Nephron progenitor cell (in vitro differentiated cells): ENCODE data around the gene DLL4.
"Not testable (repeated sequence)": the region's sequence is repeated elsewhere in the genome, so short reads cannot be mapped to it uniquely, and the experiment has no call there.

ENCODE experiments used
- DNase-seq: peaks from one replicate; pipeline ENCODE4 v3.0.0; 2021
- H3K27ac Mint-ChIP-seq: 2 replicates; pipeline ENCODE4 v1.8.0; 2021; ENCODE audit warnings: mild to moderate bottlenecking, moderate library complexity, mixed read lengths
- H3K27me3 Mint-ChIP-seq: 2 replicates; pipeline ENCODE4 v1.8.0; 2021; ENCODE audit warnings: mild to moderate bottlenecking, low read depth, mixed read lengths; ENCODE audit not compliant: poor library complexity
- H3K36me3 Mint-ChIP-seq: 2 replicates; pipeline ENCODE4 v1.8.0; 2021; ENCODE audit warnings: low read depth, mixed read lengths
- H3K4me1 Mint-ChIP-seq: 2 replicates; pipeline ENCODE4 v1.8.0; 2021; ENCODE audit warnings: mixed read lengths
- H3K4me3 Mint-ChIP-seq: 2 replicates; pipeline ENCODE4 v1.8.0; 2021; ENCODE audit warnings: mild to moderate bottlenecking, moderate library complexity, mixed read lengths
- H3K9me3 Mint-ChIP-seq: 2 replicates; pipeline ENCODE4 v1.8.0; 2021; ENCODE audit warnings: mild to moderate bottlenecking, moderate library complexity, mixed read lengths
- CTCF ChIP-seq: fragments of 200-600 bp; sonication (generic); IDR thresholded peaks from 2 replicates; pipeline ENCODE4 v1.5.0; 2021; ENCODE audit warnings: antibody characterized with exemption

The DLL4 gene

DNA sequence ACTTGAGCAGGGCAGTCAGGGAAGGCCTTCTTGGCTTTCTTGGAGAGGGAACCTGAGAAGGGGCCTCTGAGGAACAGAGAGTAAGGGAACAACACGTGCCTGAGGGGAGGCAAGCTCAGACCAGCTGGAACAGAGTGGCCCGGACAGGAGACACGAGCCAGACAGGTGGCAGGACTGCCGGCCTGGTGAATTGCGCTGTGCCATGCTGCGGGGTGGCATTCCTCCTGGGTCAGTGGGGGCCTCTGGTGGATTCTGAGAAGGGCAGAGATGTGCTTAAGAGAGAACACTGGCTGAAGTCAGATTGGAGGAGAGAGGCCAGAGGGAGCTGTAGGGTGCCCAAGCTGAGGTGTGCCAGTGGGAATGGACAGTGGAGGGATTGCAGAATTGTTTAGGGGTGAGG lies 29.0 kb downstream of the DLL4 start:
- no peak for DNase-seq
- Mint-ChIP-seq H3K4me3 (peak overlapping the region; percentile 20), H3K4me1 (peaks cover 53% of the 10 kb centered on the region), H3K36me3 (peaks cover 4% of the 10 kb centered on the region), H3K27ac (no peak overlapping the region), H3K27me3 (peaks cover 18% of the 10 kb centered on the region), H3K9me3 (peaks cover 9% of the 10 kb centered on the region)
- no peak for TF ChIP-seq CTCF

GRCh38 chr15:40958723-40959122 lies 29.6 kb downstream of the DLL4 start:
- no peak for DNase-seq
- peaks cover 6% of the 10 kb centered on the region for H3K36me3 Mint-ChIP-seq
- peaks cover 47% of the 10 kb centered on the region for H3K4me1 Mint-ChIP-seq
- peak overlapping the region; percentile 39 for H3K4me3 Mint-ChIP-seq
- H3K27ac Mint-ChIP-seq = no peak overlapping the region
- peaks cover 17% of the 10 kb centered on the region for H3K27me3 Mint-ChIP-seq
- H3K9me3 Mint-ChIP-seq = peaks cover 11% of the 10 kb centered on the region
- TF ChIP-seq CTCF = no peak

- peak overlapping the region; percentile 18 for H3K4me3 Mint-ChIP-seq
These were observed 30.4 kb downstream of the DLL4 start for GRCh38 chr15:40959331-40960141.

GRCh38 chr15:40960151-40960885 lies 31.2 kb downstream of the DLL4 start:
- no peak for DNase-seq
- H3K4me3 Mint-ChIP-seq = peak overlapping the region; percentile 12
- peaks cover 8% of the 10 kb centered on the region for H3K27me3 Mint-ChIP-seq
- H3K4me1 Mint-ChIP-seq = peaks cover 50% of the 10 kb centered on the region
- TF ChIP-seq CTCF = no peak
- H3K9me3 Mint-ChIP-seq = peaks cover 11% of the 10 kb centered on the region
- peaks cover 6% of the 10 kb centered on the region for H3K36me3 Mint-ChIP-seq
- peak overlapping the region; percentile 58 for H3K27ac Mint-ChIP-seq

More at GRCh38 chr15:40959331-40960141, 30.4 kb downstream of the DLL4 start:
- Mint-ChIP-seq H3K36me3 (peaks cover 6% of the 10 kb centered on the region), H3K27ac (peak overlapping the region; percentile 58), H3K9me3 (peaks cover 11% of the 10 kb centered on the region), H3K27me3 (peaks cover 12% of the 10 kb centered on the region), H3K4me1 (peaks cover 42% of the 10 kb centered on the region)
- TF ChIP-seq CTCF = no peak
- peak; percentile 59 for DNase-seq

DNA sequence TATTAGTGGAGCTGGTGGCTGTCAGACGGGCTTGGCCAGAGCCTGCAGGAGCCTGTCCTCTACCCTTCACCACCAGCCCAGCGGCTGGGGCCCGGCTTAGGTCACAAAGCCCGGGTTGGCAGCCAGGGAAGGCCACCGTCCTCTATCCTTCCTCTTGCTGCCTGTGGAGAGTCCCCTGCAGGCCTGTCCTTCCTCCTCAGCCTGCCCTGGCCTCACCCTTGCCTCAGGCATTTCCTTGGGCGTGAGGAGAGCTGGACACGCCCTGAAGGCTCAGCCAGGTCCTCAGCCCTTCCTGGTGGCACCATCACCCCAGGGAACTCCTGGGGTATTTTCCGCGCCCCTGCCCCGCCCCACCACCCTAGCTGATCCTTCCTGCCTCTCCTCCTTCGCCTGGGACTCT lies 31.8 kb downstream of the DLL4 start:
- Mint-ChIP-seq H3K27ac (no peak overlapping the region), H3K36me3 (peaks cover 6% of the 10 kb centered on the region), H3K9me3 (peaks cover 11% of the 10 kb centered on the region), H3K27me3 (peaks cover 8% of the 10 kb centered on the region), H3K4me3 (no peak overlapping the region), H3K4me1 (peaks cover 53% of the 10 kb centered on the region)
- no peak for TF ChIP-seq CTCF
- DNase-seq = no peak

DNA sequence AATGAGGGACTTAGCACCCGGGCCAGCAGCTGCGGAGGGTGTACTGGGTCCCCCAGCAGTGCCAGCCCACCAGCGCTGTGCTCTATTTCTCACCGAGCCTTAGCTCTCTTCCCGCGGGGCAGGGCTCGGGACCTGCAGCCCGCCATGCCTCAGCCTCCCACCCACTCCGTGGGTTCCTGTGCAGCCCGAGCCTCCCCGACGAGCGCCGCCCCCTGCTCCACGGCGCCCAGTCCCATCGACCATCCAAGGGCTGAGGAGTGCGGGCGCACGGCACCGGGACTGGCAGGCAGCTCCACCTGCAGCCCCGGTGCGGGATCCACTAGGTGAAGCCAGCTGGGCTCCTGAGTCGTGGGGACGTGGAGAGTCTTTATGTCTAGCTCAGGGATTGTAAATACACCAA lies 32.6 kb downstream of the DLL4 start:
- not testable (repeated sequence) for H3K4me3 Mint-ChIP-seq, H3K27ac Mint-ChIP-seq, H3K27me3 Mint-ChIP-seq, H3K36me3 Mint-ChIP-seq, DNase-seq
- peaks cover 55% of the 10 kb centered on the region for H3K4me1 Mint-ChIP-seq
- H3K9me3 Mint-ChIP-seq = peaks cover 11% of the 10 kb centered on the region

GRCh38 chr15:40962317-40962716 lies 33.2 kb downstream of the DLL4 start:
- Mint-ChIP-seq H3K4me1 (peaks cover 57% of the 10 kb centered on the region), H3K27ac (peak overlapping the region; percentile 25), H3K9me3 (peaks cover 11% of the 10 kb centered on the region)
- not testable (repeated sequence) for H3K36me3 Mint-ChIP-seq, H3K27me3 Mint-ChIP-seq, DNase-seq, H3K4me3 Mint-ChIP-seq
